HG02678 (cell line): ENCODE results near the gene TENM4.

Experiments
- ATAC-seq: cut with Tn5 transposase; IDR thresholded peaks from one replicate; pipeline ENCODE4 v1.9.1; 2021; ENCODE audit warnings: mild to moderate bottlenecking, moderate library complexity; ENCODE audit not compliant: unreplicated experiment

Gene TENM4

GRCh38 chr11:79421820-79422219, 19.0 kb downstream of the TENM4 start:
- no peak for ATAC-seq

GRCh38 chr11:79419120-79419519, 21.7 kb downstream of the TENM4 start:
- ATAC-seq, result no peak

DNA sequence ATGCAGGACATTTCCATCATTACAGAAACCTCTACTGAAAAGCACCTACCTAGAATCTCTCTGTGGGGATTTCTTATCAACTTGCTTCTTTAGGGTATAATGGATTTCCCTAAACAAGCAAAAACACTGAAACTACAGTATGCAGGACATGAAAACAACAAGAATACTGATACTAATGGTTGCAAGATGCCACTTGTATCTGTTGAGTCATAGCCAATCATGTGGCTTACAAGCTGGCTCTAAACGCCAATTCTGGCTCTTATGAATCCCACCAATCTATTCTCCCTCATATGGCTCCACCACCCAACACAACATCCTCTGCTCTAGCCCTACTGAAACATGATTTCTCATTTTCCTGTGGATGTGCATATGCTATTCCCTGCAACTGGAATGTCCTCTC, 22.6 kb downstream of the TENM4 start:
- ATAC-seq, result no peak

- ATAC-seq, result no peak
Observed at GRCh38 chr11:79417069-79417920, 23.5 kb downstream of the TENM4 start.

GRCh38 chr11:79415912-79416311, 24.9 kb downstream of the TENM4 start:
- ATAC-seq, result no peak

DNA sequence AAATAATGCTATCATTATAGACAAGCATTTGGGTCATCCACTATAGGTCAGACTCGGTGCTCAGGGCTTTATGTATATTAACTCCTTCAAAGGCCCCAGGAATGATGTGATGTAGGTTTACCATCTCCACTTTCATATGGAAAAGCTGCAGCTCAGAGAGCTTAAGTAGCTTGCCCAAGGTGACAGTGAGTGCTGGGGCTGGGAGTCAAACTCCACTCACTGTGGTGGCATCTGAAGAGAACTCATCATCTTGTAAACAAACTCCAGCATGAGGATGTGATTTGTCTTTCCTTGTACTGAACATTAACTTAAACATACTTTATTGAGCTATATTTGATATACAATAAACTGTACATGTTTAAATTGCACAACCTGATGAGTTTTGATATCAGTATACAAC, 25.4 kb downstream of the TENM4 start:
- ATAC-seq, result no peak

DNA sequence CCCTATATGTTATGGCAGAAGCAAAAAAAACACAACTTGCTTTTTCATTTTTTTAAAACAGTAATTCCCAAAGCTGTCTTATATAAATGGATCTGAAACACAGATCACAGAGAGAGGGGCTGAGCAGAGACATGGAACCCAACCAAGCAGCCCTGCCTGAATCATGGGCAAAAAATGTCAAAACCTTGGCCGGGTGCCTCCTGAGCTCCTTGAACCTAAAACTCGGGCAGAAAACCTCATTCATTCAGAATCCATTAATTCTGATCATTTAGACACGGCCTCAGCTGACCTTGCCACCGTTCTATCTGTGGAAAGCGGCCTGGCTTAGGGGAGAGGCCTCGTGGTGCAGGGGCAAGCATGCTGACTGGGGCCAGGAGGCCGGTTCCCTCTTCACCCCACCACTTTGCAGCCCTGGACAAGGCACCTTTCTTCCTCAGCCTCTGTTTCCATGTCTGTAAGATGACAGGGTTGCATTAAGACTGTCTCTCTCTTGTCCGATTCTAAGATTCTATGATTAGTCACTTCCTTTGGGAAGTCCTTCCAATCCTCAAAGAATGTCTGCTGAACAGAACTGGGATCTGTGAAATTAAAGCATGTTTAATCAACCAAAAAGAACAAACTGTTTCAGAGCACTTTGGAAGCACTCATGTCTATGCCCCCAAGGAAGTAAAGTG, 26.0 kb downstream of the TENM4 start:
- ATAC-seq, result no peak

GRCh38 chr11:79414041-79414440, 26.8 kb downstream of the TENM4 start:
- ATAC-seq, result no peak

DNA sequence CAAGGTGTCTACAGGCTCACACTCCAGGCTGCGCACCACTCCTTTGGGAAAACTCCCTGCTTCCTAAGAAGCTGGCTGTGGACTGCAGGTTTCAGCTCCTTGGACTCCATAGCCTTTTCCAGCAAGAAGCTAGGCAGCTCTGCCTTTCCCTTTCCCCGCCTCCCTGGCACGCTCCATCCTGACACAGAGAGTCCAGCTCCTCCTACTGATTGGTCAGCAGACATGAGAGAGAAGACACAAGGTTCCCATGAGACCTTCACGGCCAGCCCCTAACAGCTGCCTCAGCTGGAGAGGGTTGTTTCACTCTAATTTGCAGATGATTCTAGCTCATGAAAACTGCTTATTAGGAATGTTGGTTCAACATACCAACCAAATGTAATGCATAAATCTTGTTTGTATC, 27.6 kb downstream of the TENM4 start:
- ATAC-seq, result no peak

GRCh38 chr11:79412761-79413160, 28.1 kb downstream of the TENM4 start:
- no peak for ATAC-seq

DNA sequence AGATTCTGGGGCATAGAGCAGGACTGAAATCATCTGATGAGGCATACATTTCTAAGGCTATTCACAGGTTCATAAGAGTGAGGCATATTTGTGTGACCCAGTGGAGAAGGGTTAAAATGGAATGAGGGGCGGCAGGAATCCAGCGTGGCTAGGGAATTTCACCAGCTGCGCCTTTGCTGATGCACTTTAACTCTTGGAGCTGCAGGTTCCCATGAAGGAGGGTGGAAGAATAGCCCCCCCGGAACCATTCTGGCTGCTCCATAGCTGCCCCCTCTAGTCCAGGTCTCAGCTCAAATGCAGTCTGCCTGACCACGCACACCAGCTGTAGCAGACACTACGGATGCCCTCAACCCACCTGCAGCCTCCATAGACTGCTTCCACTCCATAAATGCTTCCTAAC, 31.5 kb downstream of the TENM4 start:
- ATAC-seq, result no peak

DNA sequence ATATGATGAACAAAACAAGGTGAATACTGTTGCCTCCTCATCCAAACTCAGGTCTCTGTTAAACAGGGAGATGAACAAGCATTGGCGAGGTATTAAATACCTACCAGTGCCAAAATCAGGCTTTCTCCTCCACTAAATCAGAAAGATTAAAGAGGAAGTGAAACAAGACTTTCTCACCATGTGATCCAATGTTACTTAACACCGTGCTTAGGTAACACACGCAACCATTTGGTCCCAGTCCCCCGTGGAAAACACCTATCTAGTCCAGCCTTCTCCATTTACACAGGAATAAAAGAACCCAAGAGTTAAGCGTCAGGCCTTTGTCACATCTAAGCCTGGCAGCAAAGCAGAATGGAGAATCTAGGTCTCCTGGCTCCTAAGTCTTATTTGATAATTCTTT, 34.5 kb downstream of the TENM4 start:
- peak; percentile 95 for ATAC-seq

GRCh38 chr11:79404806-79405205, 36.0 kb downstream of the TENM4 start:
- no peak for ATAC-seq

- ATAC-seq, result no peak
Observed at GRCh38 chr11:79404325-79404724, 36.5 kb downstream of the TENM4 start.

DNA sequence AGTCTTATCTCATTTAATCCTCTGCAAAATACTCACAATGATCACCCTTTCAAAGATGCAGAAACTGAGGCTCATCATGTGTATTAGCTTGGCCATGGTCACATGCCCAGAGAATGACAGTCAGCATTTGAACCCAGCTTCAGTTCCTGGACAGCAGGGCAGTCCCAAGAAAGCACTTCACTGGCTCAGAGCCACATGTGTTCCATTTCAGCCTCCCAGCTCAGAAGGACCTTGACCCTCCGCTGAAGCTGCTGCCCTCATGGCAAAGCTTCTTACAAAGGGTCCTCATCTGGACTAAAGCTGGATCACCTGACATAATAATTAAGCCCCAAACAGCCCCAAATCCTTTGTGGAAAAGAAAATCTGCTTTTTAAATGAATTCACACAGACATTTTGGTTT, 37.0 kb downstream of the TENM4 start:
- no peak for ATAC-seq

GRCh38 chr11:79402912-79403311, 37.9 kb downstream of the TENM4 start:
- ATAC-seq, result no peak

- peak; percentile 81 for ATAC-seq
Observed at GRCh38 chr11:79400717-79401330, 40.0 kb downstream of the TENM4 start.

GRCh38 chr11:79400206-79400605, 40.6 kb downstream of the TENM4 start:
- ATAC-seq, result no peak

DNA sequence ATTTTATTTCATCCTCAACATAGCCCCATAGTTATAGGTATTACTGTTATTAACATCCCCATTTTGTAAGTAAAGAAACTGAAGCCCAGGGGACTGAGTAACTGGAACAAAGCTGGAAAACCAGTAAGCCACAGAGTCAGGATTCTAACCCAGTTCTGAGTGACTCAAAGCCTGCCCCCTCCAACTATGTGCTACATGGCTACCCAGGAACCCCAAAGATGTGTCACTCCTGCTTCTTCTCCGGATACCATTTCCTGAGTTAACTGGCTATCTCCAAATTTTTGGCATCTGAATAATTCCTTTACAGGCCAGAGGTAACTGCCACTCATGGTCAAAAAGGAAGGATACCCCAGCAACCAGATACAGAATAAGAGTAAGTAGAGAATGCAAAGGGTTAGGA, 43.6 kb downstream of the TENM4 start:
- ATAC-seq, result no peak

DNA sequence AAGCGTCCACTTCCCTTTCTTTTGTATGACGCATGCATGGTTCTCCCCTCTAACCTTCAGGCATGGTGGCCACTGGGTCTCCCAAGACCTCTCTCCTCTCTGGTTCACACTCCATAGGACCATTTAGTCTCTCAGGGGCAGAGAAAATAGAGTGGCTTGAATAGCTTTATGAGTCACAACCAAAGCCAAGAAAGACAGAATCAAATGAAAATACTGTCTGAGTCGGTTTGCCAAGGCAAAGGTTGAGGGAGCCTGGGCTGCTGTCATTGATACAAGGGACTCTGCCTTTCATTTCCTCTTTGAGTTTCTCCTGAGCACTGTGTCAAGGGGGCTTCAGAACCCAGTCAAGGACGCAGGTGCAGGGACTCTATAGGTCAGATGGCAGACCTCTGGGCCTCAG, 44.2 kb downstream of the TENM4 start:
- ATAC-seq, result no peak

GRCh38 chr11:79396001-79396400, 44.8 kb downstream of the TENM4 start:
- no peak for ATAC-seq
